Measurements from ENCODE around the gene SPIRE2. TPM values are rescaled to one million over a fixed set of nuclear protein-coding genes. Genes with fewer than 3 reads are reported as not detected.

The SPIRE2 gene
- total RNA-seq, 3 donors from 2014 or later (not counting 1 experiment from before 2014, with no cell fraction given): 4.5 to 8.7 (median 6.5) TPM

DNA sequence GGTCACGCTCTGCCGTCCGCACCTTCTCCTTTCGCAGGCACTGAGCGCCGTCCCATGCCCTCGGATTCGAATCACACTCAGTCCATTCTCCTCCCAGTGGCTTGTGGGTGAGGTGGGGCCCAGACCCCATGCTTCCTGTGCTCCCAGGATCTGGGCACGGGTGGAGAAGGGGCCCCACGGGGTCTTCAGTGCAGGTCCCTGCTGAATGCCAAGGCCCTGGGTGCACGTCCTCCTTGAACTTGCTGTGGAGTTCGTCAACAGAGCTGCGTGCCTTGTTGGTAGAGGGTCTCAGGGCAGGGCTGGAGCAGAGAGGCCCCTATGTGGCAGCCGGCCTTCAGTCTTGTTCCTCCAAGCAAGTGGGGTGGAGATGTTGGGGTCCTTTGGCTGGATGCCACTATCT is 83.1 kb downstream of the SPIRE2 start:
- H3K27ac Mint-ChIP-seq: no peak overlapping the region

DNA sequence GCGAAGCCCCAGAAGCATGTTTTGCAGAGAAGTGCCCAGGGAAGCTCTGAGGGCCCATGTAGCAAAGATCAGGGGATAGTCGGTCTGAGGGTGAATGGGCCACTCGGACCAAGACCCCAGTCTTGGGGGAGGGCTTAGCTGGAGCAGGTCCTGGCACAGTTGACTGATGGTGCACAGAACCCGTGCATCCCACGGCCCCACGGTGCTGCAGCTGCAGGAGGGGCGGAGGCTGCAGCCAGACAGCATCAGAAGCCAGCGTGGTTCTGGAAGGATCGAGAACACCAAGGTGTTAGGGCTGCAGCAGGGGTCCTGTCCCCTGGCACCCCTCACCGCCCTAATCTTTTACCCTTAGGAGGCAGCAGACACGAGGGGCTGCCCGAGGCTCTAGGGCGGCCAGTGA is 83.9 kb downstream of the SPIRE2 start:
- TF ChIP-seq, protein P1, sequence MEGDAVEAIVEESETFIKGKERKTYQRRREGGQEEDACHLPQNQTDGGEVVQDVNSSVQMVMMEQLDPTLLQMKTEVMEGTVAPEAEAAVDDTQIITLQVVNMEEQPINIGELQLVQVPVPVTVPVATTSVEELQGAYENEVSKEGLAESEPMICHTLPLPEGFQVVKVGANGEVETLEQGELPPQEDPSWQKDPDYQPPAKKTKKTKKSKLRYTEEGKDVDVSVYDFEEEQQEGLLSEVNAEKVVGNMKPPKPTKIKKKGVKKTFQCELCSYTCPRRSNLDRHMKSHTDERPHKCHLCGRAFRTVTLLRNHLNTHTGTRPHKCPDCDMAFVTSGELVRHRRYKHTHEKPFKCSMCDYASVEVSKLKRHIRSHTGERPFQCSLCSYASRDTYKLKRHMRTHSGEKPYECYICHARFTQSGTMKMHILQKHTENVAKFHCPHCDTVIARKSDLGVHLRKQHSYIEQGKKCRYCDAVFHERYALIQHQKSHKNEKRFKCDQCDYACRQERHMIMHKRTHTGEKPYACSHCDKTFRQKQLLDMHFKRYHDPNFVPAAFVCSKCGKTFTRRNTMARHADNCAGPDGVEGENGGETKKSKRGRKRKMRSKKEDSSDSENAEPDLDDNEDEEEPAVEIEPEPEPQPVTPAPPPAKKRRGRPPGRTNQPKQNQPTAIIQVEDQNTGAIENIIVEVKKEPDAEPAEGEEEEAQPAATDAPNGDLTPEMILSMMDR (IDR thresholded peaks at IDR 0.05): no peak
- Histone ChIP-seq H3K9me3 (ENCODE audit: control insufficient read depth, insufficient read depth, low read length) (no peaks in the 10 kb centered on the region), H3K27me3 (ENCODE audit: control insufficient read depth, insufficient read depth, low read length) (no peaks in the 10 kb centered on the region), H3K4me3 (ENCODE audit: low read length) (no peak overlapping the region), H3K4me1 (ENCODE audit: control insufficient read depth, insufficient read depth, low read length) (peaks cover 25% of the 10 kb centered on the region), H3K36me3 (ENCODE audit: control insufficient read depth, insufficient read depth, low read length) (peaks cover 29% of the 10 kb centered on the region), H3K27ac (ENCODE audit: low read length) (no peak overlapping the region)
- Mint-ChIP-seq H3K9me3 (no peaks in the 10 kb centered on the region), H3K27ac (no peak overlapping the region), H3K4me3 (no peak overlapping the region), H3K36me3 (no peaks in the 10 kb centered on the region), H3K4me1 (peaks cover 0 to 9% of the 10 kb centered on the region in 2 donors), H3K27me3 (ENCODE audit: low read depth in 2 of 2) (no peaks in the 10 kb centered on the region)
- no peak for ATAC-seq
- DNase-seq: no peak
- 94% methylated on average over 13 of the region's 13 CpGs for WGBS (ENCODE audit: insufficient coverage)
- intact Hi-C loops (cut with micrococcal nuclease): loop anchor here (5.0 kb wide), 1 partner anchor 205 kb away; no protein-coding TSS in a partner anchor

More for the DNA sequence above, 83.1 kb downstream of the SPIRE2 start:
- Histone ChIP-seq H3K9me3 (ENCODE audit: control insufficient read depth, insufficient read depth, low read length) (no peaks in the 10 kb centered on the region), H3K27me3 (ENCODE audit: control insufficient read depth, insufficient read depth, low read length) (no peaks in the 10 kb centered on the region), H3K27ac (ENCODE audit: low read length) (no peak overlapping the region), H3K36me3 (ENCODE audit: control insufficient read depth, insufficient read depth, low read length) (peaks cover 37% of the 10 kb centered on the region), H3K4me3 (ENCODE audit: low read length) (no peak overlapping the region), H3K4me1 (ENCODE audit: control insufficient read depth, insufficient read depth, low read length) (peaks cover 24% of the 10 kb centered on the region)
- H3K9me3 Mint-ChIP-seq: no peaks in the 10 kb centered on the region
- H3K4me3 Mint-ChIP-seq: no peak overlapping the region
- ATAC-seq (no peak), DNase-seq (no peak)
- TF ChIP-seq, protein P1 (IDR thresholded peaks at IDR 0.05): no peak
- 95% methylated on average over 14 of the region's 14 CpGs for WGBS (ENCODE audit: insufficient coverage)
- peaks cover 0 to 15% of the 10 kb centered on the region in 2 donors for H3K4me1 Mint-ChIP-seq
- intact Hi-C loops (cut with micrococcal nuclease): loop anchor here (5.0 kb wide), 1 partner anchor 204 kb away; no protein-coding TSS in a partner anchor
- H3K36me3 Mint-ChIP-seq: no peaks in the 10 kb centered on the region
- H3K27me3 Mint-ChIP-seq (ENCODE audit: low read depth in 2 of 2): no peaks in the 10 kb centered on the region

DNA sequence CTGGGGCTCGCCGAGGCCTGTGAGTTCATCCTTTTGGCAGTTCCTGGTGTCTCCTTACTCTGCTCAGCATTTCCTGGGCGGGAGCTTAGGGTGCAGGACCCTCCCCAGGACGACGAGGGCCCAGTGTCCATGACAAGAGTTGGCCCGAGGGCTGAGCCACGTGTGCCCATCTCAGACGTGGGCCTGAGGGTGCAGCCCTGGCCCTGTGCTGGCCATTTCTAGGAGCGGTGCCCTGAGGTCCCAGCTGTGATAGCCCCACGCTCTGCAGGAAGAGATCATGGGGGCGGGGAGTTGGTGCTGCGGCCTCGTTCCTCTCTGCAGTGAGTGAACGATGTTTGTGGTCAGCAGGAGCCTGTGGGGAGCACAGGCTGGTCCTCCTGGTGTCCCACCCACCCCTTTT is 84.4 kb downstream of the SPIRE2 start:
- intact Hi-C loops (cut with micrococcal nuclease): loop anchor here (5.0 kb wide), 1 partner anchor 205 kb away; no protein-coding TSS in a partner anchor
- Mint-ChIP-seq H3K27me3 (ENCODE audit: low read depth in 2 of 2) (no peaks in the 10 kb centered on the region), H3K27ac (no peak overlapping the region), H3K9me3 (no peaks in the 10 kb centered on the region), H3K4me3 (no peak overlapping the region), H3K4me1 (peaks cover 2 to 10% of the 10 kb centered on the region in 2 donors), H3K36me3 (no peaks in the 10 kb centered on the region)
- 90% methylated on average over 14 of the region's 14 CpGs for WGBS (ENCODE audit: insufficient coverage)
- TF ChIP-seq, protein P1 (IDR thresholded peaks at IDR 0.05): no peak
- DNase-seq (no peak), ATAC-seq (no peak)
- Histone ChIP-seq H3K4me1 (ENCODE audit: control insufficient read depth, insufficient read depth, low read length) (peaks cover 30% of the 10 kb centered on the region), H3K27me3 (ENCODE audit: control insufficient read depth, insufficient read depth, low read length) (no peaks in the 10 kb centered on the region), H3K4me3 (ENCODE audit: low read length) (no peak overlapping the region), H3K9me3 (ENCODE audit: control insufficient read depth, insufficient read depth, low read length) (no peaks in the 10 kb centered on the region), H3K27ac (ENCODE audit: low read length) (no peak overlapping the region), H3K36me3 (ENCODE audit: control insufficient read depth, insufficient read depth, low read length) (peaks cover 29% of the 10 kb centered on the region)
